Measurements from ENCODE around the gene DAG1. TPM values are rescaled to one million over a fixed set of nuclear protein-coding genes. Genes with fewer than 3 reads are reported as not detected.

Gene DAG1
- total RNA-seq, 1 experiment from 2014 or later = 99.9 TPM

DNA sequence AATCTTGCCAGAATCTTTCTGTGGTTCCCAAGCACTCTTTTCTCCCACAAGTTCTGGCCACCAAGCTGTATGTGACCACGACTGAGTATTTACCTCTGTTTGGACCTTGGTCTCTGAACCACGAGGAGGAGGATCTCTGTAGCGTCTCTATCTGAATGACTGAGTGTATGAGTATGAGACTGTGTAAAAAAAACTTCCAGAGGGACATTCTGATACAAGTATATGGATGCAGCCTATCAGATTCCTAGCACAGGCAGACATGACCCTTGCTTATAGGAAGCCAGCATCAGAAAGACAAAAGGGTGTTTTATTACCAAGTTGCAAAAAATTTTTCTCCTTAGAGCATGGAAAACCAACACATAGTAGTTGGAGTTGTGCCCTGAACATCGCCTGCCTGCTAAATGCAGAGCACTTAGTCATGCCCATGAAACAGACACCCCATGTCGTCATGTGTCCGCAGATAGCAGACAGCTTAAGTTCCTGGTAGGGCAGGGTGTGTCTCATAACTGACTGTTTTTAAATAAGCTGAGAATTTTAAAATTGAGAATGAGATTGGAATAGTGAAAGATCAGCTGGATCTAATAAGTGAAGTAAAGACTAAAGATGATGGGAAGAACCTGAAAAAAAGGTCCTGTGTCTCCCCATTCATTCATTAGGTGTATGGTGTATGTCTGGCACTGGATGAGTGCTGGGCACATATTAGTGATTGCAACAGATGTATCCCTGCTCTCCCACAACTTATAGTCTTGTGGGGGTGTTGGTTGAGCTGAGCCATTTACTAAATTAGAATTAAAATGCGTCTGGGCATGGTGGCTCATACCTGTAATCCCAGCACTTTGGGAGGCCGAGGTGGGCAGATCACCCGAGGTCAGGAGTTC lies 30.9 kb downstream of the DAG1 start:
- Histone ChIP-seq H3K9ac (ENCODE audit: low read length) (peak overlapping the region; percentile 52), H3K79me2 (ENCODE audit: insufficient read depth, low read length) (peaks cover 63% of the 10 kb centered on the region), H3K4me2 (ENCODE audit: low read length) (peak overlapping the region; percentile 56), H4K20me1 (ENCODE audit: insufficient read depth) (no peaks in the 10 kb centered on the region; the same call in 1 of the 2 replicates), H3K9me3 (ENCODE audit: control insufficient read depth in 1 of 2, insufficient read depth in 1 of 2, low read depth in 1 of 2, low read length in 2 of 2) (no peaks in the 10 kb centered on the region), H3K9me2 (ENCODE audit: insufficient read depth) (no peaks in the 10 kb centered on the region), H2AFZ (ENCODE audit: low read depth, low read length, poor library complexity, severe bottlenecking) (no peak overlapping the region), H3K4me3 (replicated peaks in 1 of 2; ENCODE audit: low read depth in 1 of 2, low read length in 2 of 2) (peak overlapping the region in 1 of 2 experiments; percentile 20; a peak in 2 of 4 replicates), H3K4me1 (ENCODE audit: control insufficient read depth in 1 of 2, insufficient read depth in 2 of 2, low read length in 2 of 2) (peaks cover 26 to 62% of the 10 kb centered on the region in 2 experiments), H3K27me3 (ENCODE audit: insufficient read depth, low read length) (no peaks in the 10 kb centered on the region), H3K27ac (ENCODE audit: low read depth, low read length) (peak overlapping the region; percentile 67), H3K36me3 (ENCODE audit: control insufficient read depth in 1 of 2, insufficient read depth in 2 of 2, low read length in 2 of 2) (peaks cover 0 to 4% of the 10 kb centered on the region in 2 experiments; a peak in 1 of 4 replicates)
- peak; percentile 86 for ATAC-seq
- peak; percentile 81 for DNase-seq (ENCODE audit: low read depth, low spot score)
- ChIA-PET CTCF (no interaction called here), POLR2A (interaction anchor here (0.5 to 1.3 kb wide), 2 partner anchors 172 to 270 kb away, joined by 4 to 5 read pairs; no protein-coding TSS in a partner anchor), RAD21 (ENCODE audit: low non-redundant PET in 1 of 2, low total read pairs in 2 of 2, uncharacterized antibody in 2 of 2, unreplicated experiment in 2 of 2) (no interaction called here)
- no TSS peak for BruUV-seq (replicated peaks)
- intact Hi-C loops (cut with micrococcal nuclease) = no loop called here
- TF ChIP-seq TCF7L2 (IDR thresholded peaks at IDR 0.05; ENCODE audit: borderline replicate concordance, extremely low read depth, insufficient read depth, insufficient read length) (no peak), CEBPB (IDR thresholded peaks at IDR 0.05; ENCODE audit: low read depth) (peak; percentile 33; the same call in 1 of the 2 replicates), FOSL1 (IDR thresholded peaks at IDR 0.05; ENCODE audit: low read depth) (peak; percentile 58; the same call in 1 of the 2 replicates), YY1 (IDR thresholded peaks at IDR 0.05; ENCODE audit: extremely low read depth, insufficient replicate concordance, low read depth, low read length) (peak; percentile 6), JUND (IDR thresholded peaks at IDR 0.05) (peak; percentile 54), EGR1 (IDR thresholded peaks at IDR 0.05; ENCODE audit: low read depth) (no peak), SIN3A (IDR thresholded peaks at IDR 0.05; ENCODE audit: low read depth) (no peak), RAD21 (IDR thresholded peaks at IDR 0.05; ENCODE audit: low read depth) (no peak), EZH2 (IDR thresholded peaks at IDR 0.05) (no peak), POLR2AphosphoS5 (IDR thresholded peaks at IDR 0.05; ENCODE audit: low read depth, low read length) (no peak; the same call in 1 of the 2 replicates), SRF (IDR thresholded peaks at IDR 0.05; ENCODE audit: low read depth) (peak; percentile 18; the same call in 1 of the 2 replicates), CBX3 (IDR thresholded peaks at IDR 0.05; ENCODE audit: low read depth) (0 out of 2 replicates have a peak, but pooled peaks have one; percentile 32), SP1 (IDR thresholded peaks at IDR 0.05; ENCODE audit: low read depth) (peak; percentile 65)
- TF ChIP-seq, protein P1, sequence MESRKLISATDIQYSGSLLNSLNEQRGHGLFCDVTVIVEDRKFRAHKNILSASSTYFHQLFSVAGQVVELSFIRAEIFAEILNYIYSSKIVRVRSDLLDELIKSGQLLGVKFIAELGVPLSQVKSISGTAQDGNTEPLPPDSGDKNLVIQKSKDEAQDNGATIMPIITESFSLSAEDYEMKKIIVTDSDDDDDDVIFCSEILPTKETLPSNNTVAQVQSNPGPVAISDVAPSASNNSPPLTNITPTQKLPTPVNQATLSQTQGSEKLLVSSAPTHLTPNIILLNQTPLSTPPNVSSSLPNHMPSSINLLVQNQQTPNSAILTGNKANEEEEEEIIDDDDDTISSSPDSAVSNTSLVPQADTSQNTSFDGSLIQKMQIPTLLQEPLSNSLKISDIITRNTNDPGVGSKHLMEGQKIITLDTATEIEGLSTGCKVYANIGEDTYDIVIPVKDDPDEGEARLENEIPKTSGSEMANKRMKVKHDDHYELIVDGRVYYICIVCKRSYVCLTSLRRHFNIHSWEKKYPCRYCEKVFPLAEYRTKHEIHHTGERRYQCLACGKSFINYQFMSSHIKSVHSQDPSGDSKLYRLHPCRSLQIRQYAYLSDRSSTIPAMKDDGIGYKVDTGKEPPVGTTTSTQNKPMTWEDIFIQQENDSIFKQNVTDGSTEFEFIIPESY (IDR thresholded peaks at IDR 0.05; ENCODE audit: extremely low read depth, insufficient replicate concordance, low read length) = no peak
- TF ChIP-seq, protein P2, sequence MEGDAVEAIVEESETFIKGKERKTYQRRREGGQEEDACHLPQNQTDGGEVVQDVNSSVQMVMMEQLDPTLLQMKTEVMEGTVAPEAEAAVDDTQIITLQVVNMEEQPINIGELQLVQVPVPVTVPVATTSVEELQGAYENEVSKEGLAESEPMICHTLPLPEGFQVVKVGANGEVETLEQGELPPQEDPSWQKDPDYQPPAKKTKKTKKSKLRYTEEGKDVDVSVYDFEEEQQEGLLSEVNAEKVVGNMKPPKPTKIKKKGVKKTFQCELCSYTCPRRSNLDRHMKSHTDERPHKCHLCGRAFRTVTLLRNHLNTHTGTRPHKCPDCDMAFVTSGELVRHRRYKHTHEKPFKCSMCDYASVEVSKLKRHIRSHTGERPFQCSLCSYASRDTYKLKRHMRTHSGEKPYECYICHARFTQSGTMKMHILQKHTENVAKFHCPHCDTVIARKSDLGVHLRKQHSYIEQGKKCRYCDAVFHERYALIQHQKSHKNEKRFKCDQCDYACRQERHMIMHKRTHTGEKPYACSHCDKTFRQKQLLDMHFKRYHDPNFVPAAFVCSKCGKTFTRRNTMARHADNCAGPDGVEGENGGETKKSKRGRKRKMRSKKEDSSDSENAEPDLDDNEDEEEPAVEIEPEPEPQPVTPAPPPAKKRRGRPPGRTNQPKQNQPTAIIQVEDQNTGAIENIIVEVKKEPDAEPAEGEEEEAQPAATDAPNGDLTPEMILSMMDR (IDR thresholded peaks at IDR 0.05 in 2 of 3, conservative IDR thresholded peaks at IDR 0.05 in 1 of 3; ENCODE audit: borderline replicate concordance in 1 of 3, insufficient read depth in 1 of 3, low read depth in 2 of 3, low read length in 2 of 3) = no peak
- TF ChIP-seq, protein P3, sequence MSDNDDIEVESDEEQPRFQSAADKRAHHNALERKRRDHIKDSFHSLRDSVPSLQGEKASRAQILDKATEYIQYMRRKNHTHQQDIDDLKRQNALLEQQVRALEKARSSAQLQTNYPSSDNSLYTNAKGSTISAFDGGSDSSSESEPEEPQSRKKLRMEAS (IDR thresholded peaks at IDR 0.05) = peak; percentile 48
- TF ChIP-seq, protein P4, sequence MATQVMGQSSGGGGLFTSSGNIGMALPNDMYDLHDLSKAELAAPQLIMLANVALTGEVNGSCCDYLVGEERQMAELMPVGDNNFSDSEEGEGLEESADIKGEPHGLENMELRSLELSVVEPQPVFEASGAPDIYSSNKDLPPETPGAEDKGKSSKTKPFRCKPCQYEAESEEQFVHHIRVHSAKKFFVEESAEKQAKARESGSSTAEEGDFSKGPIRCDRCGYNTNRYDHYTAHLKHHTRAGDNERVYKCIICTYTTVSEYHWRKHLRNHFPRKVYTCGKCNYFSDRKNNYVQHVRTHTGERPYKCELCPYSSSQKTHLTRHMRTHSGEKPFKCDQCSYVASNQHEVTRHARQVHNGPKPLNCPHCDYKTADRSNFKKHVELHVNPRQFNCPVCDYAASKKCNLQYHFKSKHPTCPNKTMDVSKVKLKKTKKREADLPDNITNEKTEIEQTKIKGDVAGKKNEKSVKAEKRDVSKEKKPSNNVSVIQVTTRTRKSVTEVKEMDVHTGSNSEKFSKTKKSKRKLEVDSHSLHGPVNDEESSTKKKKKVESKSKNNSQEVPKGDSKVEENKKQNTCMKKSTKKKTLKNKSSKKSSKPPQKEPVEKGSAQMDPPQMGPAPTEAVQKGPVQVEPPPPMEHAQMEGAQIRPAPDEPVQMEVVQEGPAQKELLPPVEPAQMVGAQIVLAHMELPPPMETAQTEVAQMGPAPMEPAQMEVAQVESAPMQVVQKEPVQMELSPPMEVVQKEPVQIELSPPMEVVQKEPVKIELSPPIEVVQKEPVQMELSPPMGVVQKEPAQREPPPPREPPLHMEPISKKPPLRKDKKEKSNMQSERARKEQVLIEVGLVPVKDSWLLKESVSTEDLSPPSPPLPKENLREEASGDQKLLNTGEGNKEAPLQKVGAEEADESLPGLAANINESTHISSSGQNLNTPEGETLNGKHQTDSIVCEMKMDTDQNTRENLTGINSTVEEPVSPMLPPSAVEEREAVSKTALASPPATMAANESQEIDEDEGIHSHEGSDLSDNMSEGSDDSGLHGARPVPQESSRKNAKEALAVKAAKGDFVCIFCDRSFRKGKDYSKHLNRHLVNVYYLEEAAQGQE (IDR thresholded peaks at IDR 0.05; ENCODE audit: low read depth) = no peak
- TF ChIP-seq, protein P5, sequence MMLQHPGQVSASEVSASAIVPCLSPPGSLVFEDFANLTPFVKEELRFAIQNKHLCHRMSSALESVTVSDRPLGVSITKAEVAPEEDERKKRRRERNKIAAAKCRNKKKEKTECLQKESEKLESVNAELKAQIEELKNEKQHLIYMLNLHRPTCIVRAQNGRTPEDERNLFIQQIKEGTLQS (IDR thresholded peaks at IDR 0.05) = no peak

Measured in HCT116 (cell line).